ENCODE data around the gene GSDMA.

GSDMA gene

GRCh38 chr17:39953471-39953888 lies 9.3 kb upstream of the GSDMA start (continued):
- no peak for TF ChIP-seq ZNF311 (tag by site-specific recombination; IDR thresholded peaks at IDR 0.05; ENCODE audit: borderline replicate concordance)
- no peak for TF ChIP-seq ZBTB49 (tag by site-specific recombination; IDR thresholded peaks at IDR 0.05; ENCODE audit: low read depth)
- TF ChIP-seq ZNF660 (tag by site-specific recombination; IDR thresholded peaks at IDR 0.05), result no peak
- TF ChIP-seq ZBTB17 (tag by site-specific recombination; IDR thresholded peaks at IDR 0.05), result peak; percentile 53
- no peak for TF ChIP-seq ZNF449 (tag by site-specific recombination; IDR thresholded peaks at IDR 0.05)
- TF ChIP-seq ZNF747 (tag by site-specific recombination; IDR thresholded peaks at IDR 0.05), result no peak
- TF ChIP-seq ZNF138 (tag by site-specific recombination; IDR thresholded peaks at IDR 0.05; ENCODE audit: borderline replicate concordance), result no peak
- no peak; the same call in 1 of the 2 replicates for TF ChIP-seq ZNF501 (tag by site-specific recombination; IDR thresholded peaks at IDR 0.05)
- TF ChIP-seq ZNF768 (tag by site-specific recombination; IDR thresholded peaks at IDR 0.05), result no peak
- no peak for TF ChIP-seq BCL11B (tag by site-specific recombination; IDR thresholded peaks at IDR 0.05; ENCODE audit: low read depth)
- TF ChIP-seq ZNF600 (tag by site-specific recombination; IDR thresholded peaks at IDR 0.05), result 0 out of 2 replicates have a peak, but pooled peaks have one; percentile 10
- no peak for TF ChIP-seq ZNF24 (tag by site-specific recombination; IDR thresholded peaks at IDR 0.05)
- no peak for TF ChIP-seq ZSCAN4 (tag by site-specific recombination; IDR thresholded peaks at IDR 0.05)
- no peak for TF ChIP-seq SCRT1 (tag by site-specific recombination; IDR thresholded peaks at IDR 0.05; ENCODE audit: borderline replicate concordance)
- no peak for TF ChIP-seq ZNF23 (tag by site-specific recombination; IDR thresholded peaks at IDR 0.05; ENCODE audit: borderline replicate concordance)
- no peak for TF ChIP-seq ZNF561 (tag by site-specific recombination; IDR thresholded peaks at IDR 0.05; ENCODE audit: borderline replicate concordance)
- TF ChIP-seq YY1 (tag by site-specific recombination; IDR thresholded peaks at IDR 0.05), result 0 out of 2 replicates have a peak, but pooled peaks have one; percentile 4
- TF ChIP-seq MYNN (tag by site-specific recombination; IDR thresholded peaks at IDR 0.05; ENCODE audit: borderline replicate concordance), result no peak
- TF ChIP-seq OSR2 (tag by site-specific recombination; IDR thresholded peaks at IDR 0.05), result no peak
- no peak; the same call in 1 of the 2 replicates for TF ChIP-seq ZFHX2 (tag by site-specific recombination; conservative IDR thresholded peaks at IDR 0.05)
- no peak for TF ChIP-seq ZNF677 (tag by site-specific recombination; IDR thresholded peaks at IDR 0.05)
- peak; percentile 96 for TF ChIP-seq ZBTB8A (tag by site-specific recombination; IDR thresholded peaks at IDR 0.05)
- 0 out of 2 replicates have a peak, but pooled peaks have one; percentile 18 for TF ChIP-seq ZFP69B (tag by site-specific recombination; IDR thresholded peaks at IDR 0.05)
- no peak for TF ChIP-seq ZNF280C (tag by site-specific recombination; IDR thresholded peaks at IDR 0.05)
- 0 out of 2 replicates have a peak, but pooled peaks have one; percentile 5 for TF ChIP-seq PRDM10 (tag by site-specific recombination; IDR thresholded peaks at IDR 0.05)
- TF ChIP-seq ZNF433 (tag by site-specific recombination; IDR thresholded peaks at IDR 0.05; ENCODE audit: low read depth), result no peak
- no peak for TF ChIP-seq AEBP2 (tag by site-specific recombination; IDR thresholded peaks at IDR 0.05; ENCODE audit: borderline replicate concordance)
- no peak for TF ChIP-seq ZNF621 (tag by site-specific recombination; IDR thresholded peaks at IDR 0.05)
- no peak for TF ChIP-seq GLIS2 (tag by site-specific recombination; IDR thresholded peaks at IDR 0.05)
